ENCODE data around the gene PTX3. TPM values are rescaled to one million over a fixed set of nuclear protein-coding genes. Genes with fewer than 3 reads are reported as not detected.

PTX3 gene
- total RNA-seq, 1 donor from 2014 or later = 44.1 TPM

DNA sequence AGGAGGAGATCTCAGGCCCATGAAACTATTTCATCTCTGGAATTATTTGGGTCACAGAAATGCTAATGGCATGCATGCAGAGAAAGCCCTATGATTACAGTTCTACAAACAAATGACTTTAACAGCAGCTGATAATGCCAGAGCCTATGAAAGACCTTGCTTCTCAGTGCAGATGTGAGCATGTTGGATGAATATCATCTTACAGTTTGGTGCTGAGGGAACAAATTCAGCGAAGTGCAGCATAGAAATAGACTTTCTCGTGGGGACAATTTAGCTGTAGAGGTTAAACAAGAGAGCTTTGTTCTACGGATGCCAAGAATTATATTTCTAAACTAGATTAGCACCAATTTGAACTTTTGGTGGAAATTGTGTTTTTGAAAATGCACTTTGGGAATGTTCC, 27.7 kb downstream of the PTX3 start:
- H3K9me3 Mint-ChIP-seq = no peaks in the 10 kb centered on the region
- TF ChIP-seq, protein P1, sequence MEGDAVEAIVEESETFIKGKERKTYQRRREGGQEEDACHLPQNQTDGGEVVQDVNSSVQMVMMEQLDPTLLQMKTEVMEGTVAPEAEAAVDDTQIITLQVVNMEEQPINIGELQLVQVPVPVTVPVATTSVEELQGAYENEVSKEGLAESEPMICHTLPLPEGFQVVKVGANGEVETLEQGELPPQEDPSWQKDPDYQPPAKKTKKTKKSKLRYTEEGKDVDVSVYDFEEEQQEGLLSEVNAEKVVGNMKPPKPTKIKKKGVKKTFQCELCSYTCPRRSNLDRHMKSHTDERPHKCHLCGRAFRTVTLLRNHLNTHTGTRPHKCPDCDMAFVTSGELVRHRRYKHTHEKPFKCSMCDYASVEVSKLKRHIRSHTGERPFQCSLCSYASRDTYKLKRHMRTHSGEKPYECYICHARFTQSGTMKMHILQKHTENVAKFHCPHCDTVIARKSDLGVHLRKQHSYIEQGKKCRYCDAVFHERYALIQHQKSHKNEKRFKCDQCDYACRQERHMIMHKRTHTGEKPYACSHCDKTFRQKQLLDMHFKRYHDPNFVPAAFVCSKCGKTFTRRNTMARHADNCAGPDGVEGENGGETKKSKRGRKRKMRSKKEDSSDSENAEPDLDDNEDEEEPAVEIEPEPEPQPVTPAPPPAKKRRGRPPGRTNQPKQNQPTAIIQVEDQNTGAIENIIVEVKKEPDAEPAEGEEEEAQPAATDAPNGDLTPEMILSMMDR (IDR thresholded peaks at IDR 0.05; ENCODE audit: unreplicated experiment) = no peak

DNA sequence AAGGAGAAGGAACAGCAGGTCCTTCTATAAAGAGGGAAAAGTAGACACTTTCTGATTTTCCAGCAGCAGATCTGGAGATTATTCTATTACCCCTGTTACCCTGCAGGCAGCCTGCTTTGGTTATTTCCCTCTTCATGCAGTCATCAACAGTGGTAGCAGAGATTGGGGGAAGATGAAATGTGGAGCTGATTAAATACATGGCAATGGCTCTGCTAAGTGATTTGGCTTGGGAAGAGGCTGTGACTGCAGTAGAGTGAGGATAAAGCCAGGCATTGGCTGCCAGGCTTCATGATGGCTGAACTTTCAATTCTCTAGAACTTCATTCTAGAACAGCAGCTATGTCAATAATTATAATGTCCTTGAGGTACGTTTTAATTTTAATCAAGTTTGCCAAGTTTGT, 29.1 kb downstream of the PTX3 start:
- Mint-ChIP-seq H3K27me3 (ENCODE audit: low read depth) (no peaks in the 10 kb centered on the region), H3K4me3 (no peak overlapping the region), H3K9me3 (no peaks in the 10 kb centered on the region)

More for the DNA sequence above, 27.7 kb downstream of the PTX3 start:
- no peak for DNase-seq (ENCODE audit: low spot score in 2 of 2, unreplicated experiment in 2 of 2)
- Mint-ChIP-seq H3K4me3 (no peak overlapping the region), H3K27me3 (ENCODE audit: low read depth) (no peaks in the 10 kb centered on the region), H3K36me3 (no peaks in the 10 kb centered on the region), H3K4me1 (peaks cover 11% of the 10 kb centered on the region), H3K27ac (no peak overlapping the region)

DNA sequence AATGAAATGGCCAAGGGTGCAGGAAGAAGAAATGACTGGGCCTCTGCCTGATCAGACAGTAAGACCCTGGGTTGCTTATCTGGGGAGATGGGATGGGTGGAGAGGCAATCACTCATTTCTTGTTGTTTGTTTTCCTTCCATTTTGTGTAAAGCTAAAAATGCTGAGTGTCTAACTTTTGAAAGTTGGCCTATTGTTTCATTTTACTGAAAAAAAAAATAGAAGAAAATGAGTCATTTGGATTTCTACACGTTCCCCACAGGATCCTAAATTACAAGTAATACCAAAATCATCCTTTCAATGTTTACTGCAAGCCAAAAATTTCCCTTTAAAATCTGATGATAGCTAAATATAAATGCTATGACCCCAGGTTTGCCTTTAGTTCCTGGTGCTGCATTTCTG, 30.6 kb downstream of the PTX3 start:
- TF ChIP-seq, protein P1 (IDR thresholded peaks at IDR 0.05; ENCODE audit: unreplicated experiment) = no peak
- Mint-ChIP-seq H3K27ac (no peak overlapping the region), H3K4me1 (no peaks in the 10 kb centered on the region), H3K27me3 (ENCODE audit: low read depth) (no peaks in the 10 kb centered on the region), H3K9me3 (no peaks in the 10 kb centered on the region), H3K4me3 (no peak overlapping the region), H3K36me3 (no peaks in the 10 kb centered on the region)
- DNase-seq (ENCODE audit: low spot score in 2 of 2, unreplicated experiment in 2 of 2) = no peak

More for the DNA sequence above, 29.1 kb downstream of the PTX3 start:
- Mint-ChIP-seq H3K36me3 (no peaks in the 10 kb centered on the region), H3K4me1 (peaks cover under 1% of the 10 kb centered on the region), H3K27ac (no peak overlapping the region)
- TF ChIP-seq, protein P1 (IDR thresholded peaks at IDR 0.05; ENCODE audit: unreplicated experiment) = no peak
- DNase-seq (ENCODE audit: low spot score in 2 of 2, unreplicated experiment in 2 of 2) = no peak

DNA sequence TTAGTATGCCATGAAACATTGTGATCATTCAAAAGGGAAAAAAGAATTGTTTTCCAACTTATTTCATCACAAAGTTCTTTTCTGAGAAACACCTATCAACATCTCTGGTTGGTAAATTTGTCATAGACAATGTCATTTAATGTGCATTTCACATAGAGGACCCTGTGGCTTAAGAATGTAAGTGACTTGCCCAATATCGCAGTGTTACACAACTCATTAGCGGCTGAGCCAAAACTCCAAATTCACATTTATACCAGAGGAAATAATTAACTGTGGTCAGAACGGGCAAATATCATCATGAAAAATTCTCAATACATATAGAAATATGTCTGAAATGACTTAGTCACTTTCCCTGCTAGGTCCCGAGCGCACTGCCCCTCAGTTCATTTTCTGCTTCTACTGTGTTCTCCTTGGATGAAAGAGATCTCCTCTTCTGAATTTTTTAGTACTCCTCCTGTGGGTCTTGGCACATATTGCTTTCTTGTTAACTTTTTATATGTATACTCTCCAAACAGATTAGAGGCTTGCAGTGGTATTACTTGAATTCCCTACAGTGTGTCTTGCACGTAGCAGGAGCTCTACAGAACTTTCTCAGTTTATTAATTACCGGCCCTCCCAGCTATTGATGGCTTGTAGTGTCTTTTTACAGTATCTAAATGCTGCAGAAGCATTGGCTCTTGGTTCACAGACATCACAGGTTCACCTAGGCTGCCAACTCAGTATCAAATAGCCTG, 33.1 kb downstream of the PTX3 start:
- Mint-ChIP-seq H3K27me3 (ENCODE audit: low read depth) (no peaks in the 10 kb centered on the region), H3K4me3 (no peak overlapping the region), H3K4me1 (no peaks in the 10 kb centered on the region), H3K27ac (no peak overlapping the region), H3K36me3 (no peaks in the 10 kb centered on the region), H3K9me3 (no peaks in the 10 kb centered on the region)
- DNase-seq (ENCODE audit: low spot score in 2 of 2, unreplicated experiment in 2 of 2) = no peak
- TF ChIP-seq, protein P1 (IDR thresholded peaks at IDR 0.05; ENCODE audit: unreplicated experiment) = no peak

DNA sequence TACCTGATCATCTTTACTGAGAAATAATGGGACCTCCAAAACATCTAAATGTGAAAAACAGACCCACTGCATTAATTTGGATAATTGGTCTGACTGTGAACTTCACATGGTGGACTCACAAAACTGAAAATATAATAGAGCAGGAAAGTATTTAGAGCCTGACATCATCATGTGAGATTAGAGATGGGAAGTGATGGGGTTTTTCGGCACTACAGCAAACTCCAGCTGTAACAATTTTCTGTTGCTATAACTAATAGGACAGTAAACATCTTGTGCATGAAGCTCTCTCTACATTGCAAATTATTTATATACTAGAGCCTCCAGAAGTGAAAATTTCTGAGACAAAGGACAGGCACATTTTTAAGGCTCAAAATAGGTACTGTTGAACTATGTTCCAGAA, 34.4 kb downstream of the PTX3 start:
- Mint-ChIP-seq H3K4me3 (no peak overlapping the region), H3K4me1 (no peaks in the 10 kb centered on the region), H3K27me3 (ENCODE audit: low read depth) (no peaks in the 10 kb centered on the region), H3K36me3 (no peaks in the 10 kb centered on the region), H3K9me3 (no peaks in the 10 kb centered on the region), H3K27ac (no peak overlapping the region)
- no peak for DNase-seq (ENCODE audit: low spot score in 2 of 2, unreplicated experiment in 2 of 2)
- TF ChIP-seq, protein P1 (IDR thresholded peaks at IDR 0.05; ENCODE audit: unreplicated experiment) = no peak
